CD14-positive monocyte (primary cell): ENCODE measurements around the gene PCDHB9. TPM values are rescaled to one million over a fixed set of nuclear protein-coding genes. Genes with fewer than 3 reads are reported as not detected.
"Not testable (repeated sequence)": the region's sequence is repeated elsewhere in the genome, so short reads cannot be mapped to it uniquely, and the experiment has no call there.

Source experiments
- DNase-seq, 3 donors: peaks; one replicate each; pipeline ENCODE4 v3.0.0-alpha.2; 2011 to 2022
- H2AFZ ChIP-seq: 2 replicates; pipeline ENCODE4 v1.6.0; 2012; ENCODE audit warnings: mild to moderate bottlenecking, low read depth, low read length, inconsistent platforms; ENCODE audit not compliant: insufficient read depth, poor library complexity, severe bottlenecking
- H3K27ac ChIP-seq, 2 donors: 1 replicate in 1 of 2; 2 replicates in 1 of 2; pipeline ENCODE4 v1.5.1; 2012 to 2013; ENCODE audit warnings: low read length in 2 of 2, control low read depth in 1 of 2, inconsistent platforms in 1 of 2, low read depth in 1 of 2, mild to moderate bottlenecking in 1 of 2
- H3K27me3 ChIP-seq, 2 donors: one replicate each; pipeline versions ENCODE4 v1.6.0 to v1.6.1; 2011 to 2013; ENCODE audit warnings: low read length in 2 of 2; ENCODE audit not compliant: control insufficient read depth in 2 of 2, insufficient read depth in 2 of 2
- H3K36me3 ChIP-seq, 2 donors: replicated peaks in 1 of 2; 1 replicate in 1 of 2; 2 replicates in 1 of 2; pipeline versions ENCODE4 v1.5.1 to v1.6.1; 2012 to 2013; ENCODE audit warnings: low read length in 2 of 2, control low read depth in 1 of 2, inconsistent platforms in 1 of 2, mild to moderate bottlenecking in 1 of 2; ENCODE audit not compliant: insufficient read depth in 2 of 2, control insufficient read depth in 1 of 2
- H3K4me1 ChIP-seq, 2 donors: 1 replicate in 1 of 2; 2 replicates in 1 of 2; pipeline versions ENCODE4 v1.5.1 to v1.6.1; 2012 to 2013; ENCODE audit warnings: low read length in 2 of 2, control low read depth in 1 of 2, inconsistent platforms in 1 of 2, mild to moderate bottlenecking in 1 of 2, moderate library complexity in 1 of 2; ENCODE audit not compliant: insufficient read depth in 2 of 2, control insufficient read depth in 1 of 2
- H3K4me2 ChIP-seq: replicated peaks from 2 replicates; pipeline ENCODE3; 2012; ENCODE audit warnings: low read length, moderate library complexity, mild to moderate bottlenecking; ENCODE audit not compliant: poor library complexity, severe bottlenecking; ENCODE audit errors: extremely low read depth
- H3K4me3 ChIP-seq, 3 experiments: fragments of 200-600 bp in 1 of 3; sonication (generic) in 1 of 3; replicated peaks in 1 of 3; 1 replicate in 2 of 3; 2 replicates in 1 of 3; pipeline ENCODE4 v1.5.1; 2011 to 2013; ENCODE audit warnings: low read length in 3 of 3, mild to moderate bottlenecking in 3 of 3, control low read depth in 2 of 3, low read depth in 2 of 3, inconsistent platforms in 1 of 3, moderate library complexity in 1 of 3
- H3K79me2 ChIP-seq: 2 replicates; pipeline ENCODE4 v1.6.0; 2012; ENCODE audit warnings: mild to moderate bottlenecking, control low read depth, inconsistent platforms, low read length, moderate library complexity; ENCODE audit not compliant: insufficient read depth
- H3K9ac ChIP-seq: 2 replicates; pipeline ENCODE4 v1.6.0; 2017; ENCODE audit warnings: low read length, mild to moderate bottlenecking; ENCODE audit not compliant: insufficient read depth, poor library complexity, severe bottlenecking
- H3K9me3 ChIP-seq, 2 donors: replicated peaks in 1 of 2; 1 replicate in 1 of 2; 2 replicates in 1 of 2; pipeline versions ENCODE4 v1.5.1 to v1.6.1; 2012 to 2013; ENCODE audit warnings: low read length in 2 of 2, control low read depth in 1 of 2; ENCODE audit not compliant: control insufficient read depth in 1 of 2, insufficient read depth in 1 of 2
- H4K20me1 ChIP-seq: 2 replicates; pipeline ENCODE4 v1.6.0; 2012; ENCODE audit warnings: mild to moderate bottlenecking, low read length, control low read depth, moderate library complexity; ENCODE audit not compliant: insufficient read depth
- H3K27ac Mint-ChIP-seq, 7 donors: one replicate each; pipeline ENCODE4 v1.8.0; 2020; ENCODE audit warnings: mild to moderate bottlenecking in 7 of 7, mixed read lengths in 7 of 7, moderate library complexity in 6 of 7, inconsistent platforms in 2 of 7
- H3K27me3 Mint-ChIP-seq, 3 donors: one replicate each; pipeline ENCODE4 v1.8.0; 2021 to 2022; ENCODE audit warnings: low read depth in 3 of 3, mild to moderate bottlenecking in 3 of 3, mixed read lengths in 3 of 3, moderate library complexity in 3 of 3, inconsistent platforms in 1 of 3
- H3K36me3 Mint-ChIP-seq, 2 donors: one replicate each; pipeline ENCODE4 v1.8.0; 2020; ENCODE audit warnings: mixed read lengths in 2 of 2, inconsistent platforms in 1 of 2, mild to moderate bottlenecking in 1 of 2
- H3K4me1 Mint-ChIP-seq: one replicate; pipeline ENCODE4 v1.8.0; 2020; ENCODE audit warnings: mild to moderate bottlenecking, mixed read lengths
- H3K4me3 Mint-ChIP-seq, 2 donors: one replicate each; pipeline ENCODE4 v1.8.0; 2020; ENCODE audit warnings: mild to moderate bottlenecking in 2 of 2, mixed read lengths in 2 of 2, moderate library complexity in 1 of 2
- H3K9me3 Mint-ChIP-seq, 7 donors: one replicate each; pipeline ENCODE4 v1.8.0; 2020 to 2022; ENCODE audit warnings: mixed read lengths in 7 of 7, mild to moderate bottlenecking in 6 of 7, moderate library complexity in 6 of 7, inconsistent platforms in 2 of 7
- WGBS: methylation state at CpG from one replicate; pipeline ENCODE4 v1.1.5; 2013; ENCODE audit warnings: missing lambda C conversion rate; ENCODE audit not compliant: insufficient coverage; 5-methylcytosine and 5-hydroxymethylcytosine counted together
- intact Hi-C, 2 donors: fragments of 100-400 bp; cut with micrococcal nuclease; formaldehyde crosslinking; loops; one replicate each; pipeline versions ENCODE4 v1.15.0 to v1.15.1; 2023
- polyA plus RNA-seq, 3 donors: library from polyadenylated mRNA; depleted of rRNA in 1 of 3; unstranded in 2 of 3; stranded (reverse) in 1 of 3; fragments of 300-500 nt in 2 of 3; fragments of >200 nt in 1 of 3; fragmentation: Illumina TruSeq in 2 of 3; gene quantifications; 1 replicate in 2 of 3; 2 replicates in 1 of 3; pipeline ENCODE4 v1.2.3, GENCODE V29; 2012 to 2021
- TF ChIP-seq, protein P1 (sequence below): fragments of 200-600 bp; IDR thresholded peaks from one replicate; pipeline ENCODE4 v1.8.0; 2022; ENCODE audit warnings: antibody characterized with exemption, mild to moderate bottlenecking

The PCDHB9 gene
- polyA plus RNA-seq, 3 donors, result not detected

DNA sequence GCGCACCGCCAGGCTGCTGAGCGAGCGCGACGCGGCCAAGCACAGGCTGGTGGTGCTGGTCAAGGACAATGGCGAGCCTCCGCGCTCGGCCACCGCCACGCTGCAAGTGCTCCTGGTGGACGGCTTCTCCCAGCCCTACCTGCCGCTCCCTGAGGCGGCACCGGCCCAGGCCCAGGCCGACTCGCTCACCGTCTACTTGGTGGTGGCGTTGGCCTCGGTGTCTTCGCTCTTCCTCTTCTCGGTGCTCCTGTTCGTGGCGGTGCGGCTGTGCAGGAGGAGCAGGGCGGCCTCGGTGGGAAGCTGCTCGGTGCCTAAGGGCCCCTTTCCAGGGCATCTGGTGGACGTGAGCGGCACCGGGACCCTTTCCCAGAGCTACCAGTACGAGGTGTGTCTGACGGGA is 14.7 kb downstream of the PCDHB9 start:
- Mint-ChIP-seq H3K9me3 (peaks cover 19 to 49% (median 38%) of the 10 kb centered on the region in 7 donors), H3K27me3 (peaks cover 12 to 22% (median 22%) of the 10 kb centered on the region in 3 donors)
- H3K36me3 Mint-ChIP-seq, H3K9ac ChIP-seq, H3K27ac ChIP-seq, H3K4me3 ChIP-seq, H3K36me3 ChIP-seq, DNase-seq, H3K27ac Mint-ChIP-seq, H3K27me3 ChIP-seq, H4K20me1 ChIP-seq, H3K4me3 Mint-ChIP-seq, H2AFZ ChIP-seq, H3K4me2 ChIP-seq, H3K79me2 ChIP-seq, intact Hi-C loops, H3K4me1 Mint-ChIP-seq, H3K4me1 ChIP-seq: not testable (repeated sequence)
- 40% methylated on average over 30 of the region's 35 CpGs for WGBS
- peaks cover 33 to 41% of the 10 kb centered on the region in 2 donors for H3K9me3 ChIP-seq

DNA sequence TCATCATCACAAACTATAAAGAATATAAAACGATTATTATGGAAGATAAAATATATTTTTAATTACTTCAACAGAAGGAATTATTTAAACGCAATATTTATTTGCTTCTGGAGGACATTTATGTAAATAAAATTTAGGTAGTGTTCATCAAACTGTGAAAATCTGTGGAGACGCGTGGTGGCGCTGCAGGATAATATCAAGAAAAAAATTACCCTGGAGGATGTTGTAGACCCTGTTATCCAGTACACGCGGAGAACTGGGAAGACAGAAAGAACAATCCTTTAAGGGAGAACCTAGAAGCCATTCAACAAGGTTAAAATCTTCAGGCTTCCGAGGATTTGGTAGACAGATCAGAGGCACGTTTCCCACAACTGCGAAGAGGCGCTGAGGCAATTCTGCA is 21.5 kb downstream of the PCDHB9 start, which contains the start of gene PCDHB12:
TSS of gene PCDHB12 (plus strand) at position 242 of the 400 bp plus-strand sequence. CDS start 189 bp downstream, outside the sequence.
- peaks cover 18 to 38% (median 27%) of the 10 kb centered on the region in 7 donors for H3K9me3 Mint-ChIP-seq
- Histone ChIP-seq H3K9ac (no peak within 1 kb of the TSS), H3K4me3 (no peak within 1 kb of the TSS), H4K20me1 (no peaks in the 10 kb centered on the region), H3K4me2 (no peak within 1 kb of the TSS), H2AFZ (no peak within 1 kb of the TSS), H3K27ac (no peak within 1 kb of the TSS), H3K79me2 (no peaks in the 10 kb centered on the region), H3K9me3 (peaks cover 23 to 39% of the 10 kb centered on the region in 2 donors), H3K4me1 (no peaks in the 10 kb centered on the region), H3K27me3 (peaks cover 4 to 29% of the 10 kb centered on the region in 2 donors), H3K36me3 (no peaks in the 10 kb centered on the region)
- DNase-seq, result no peak
- TF ChIP-seq, protein P1, sequence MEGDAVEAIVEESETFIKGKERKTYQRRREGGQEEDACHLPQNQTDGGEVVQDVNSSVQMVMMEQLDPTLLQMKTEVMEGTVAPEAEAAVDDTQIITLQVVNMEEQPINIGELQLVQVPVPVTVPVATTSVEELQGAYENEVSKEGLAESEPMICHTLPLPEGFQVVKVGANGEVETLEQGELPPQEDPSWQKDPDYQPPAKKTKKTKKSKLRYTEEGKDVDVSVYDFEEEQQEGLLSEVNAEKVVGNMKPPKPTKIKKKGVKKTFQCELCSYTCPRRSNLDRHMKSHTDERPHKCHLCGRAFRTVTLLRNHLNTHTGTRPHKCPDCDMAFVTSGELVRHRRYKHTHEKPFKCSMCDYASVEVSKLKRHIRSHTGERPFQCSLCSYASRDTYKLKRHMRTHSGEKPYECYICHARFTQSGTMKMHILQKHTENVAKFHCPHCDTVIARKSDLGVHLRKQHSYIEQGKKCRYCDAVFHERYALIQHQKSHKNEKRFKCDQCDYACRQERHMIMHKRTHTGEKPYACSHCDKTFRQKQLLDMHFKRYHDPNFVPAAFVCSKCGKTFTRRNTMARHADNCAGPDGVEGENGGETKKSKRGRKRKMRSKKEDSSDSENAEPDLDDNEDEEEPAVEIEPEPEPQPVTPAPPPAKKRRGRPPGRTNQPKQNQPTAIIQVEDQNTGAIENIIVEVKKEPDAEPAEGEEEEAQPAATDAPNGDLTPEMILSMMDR, result no peak
- peaks cover 12 to 36% (median 18%) of the 10 kb centered on the region in 3 donors for H3K27me3 Mint-ChIP-seq
- H3K27ac Mint-ChIP-seq, result peak within 1 kb of the TSS in 1 of 7 donors; percentile 9
- no peaks in the 10 kb centered on the region for H3K4me1 Mint-ChIP-seq
- intact Hi-C loops, result no loop called here
- 36% methylated on average over 7 of the region's 11 CpGs for WGBS
- H3K4me3 Mint-ChIP-seq, result no peak within 1 kb of the TSS
- peaks cover 0 to 4% of the 10 kb centered on the region in 2 donors for H3K36me3 Mint-ChIP-seq

DNA sequence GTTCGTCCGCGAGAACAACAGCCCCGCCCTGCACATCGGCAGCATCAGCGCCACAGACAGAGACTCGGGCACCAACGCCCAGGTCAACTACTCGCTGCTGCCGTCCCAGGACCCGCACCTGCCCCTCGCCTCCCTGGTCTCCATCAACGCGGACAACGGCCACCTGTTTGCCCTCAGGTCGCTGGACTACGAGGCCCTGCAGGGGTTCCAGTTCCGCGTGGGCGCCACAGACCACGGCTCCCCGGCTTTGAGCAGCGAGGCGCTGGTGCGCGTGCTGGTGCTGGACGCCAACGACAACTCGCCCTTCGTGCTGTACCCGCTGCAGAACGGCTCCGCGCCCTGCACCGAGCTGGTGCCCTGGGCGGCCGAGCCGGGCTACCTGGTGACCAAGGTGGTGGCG is 23.3 kb downstream of the PCDHB9 start:
- H3K27me3 Mint-ChIP-seq, result peaks cover 12 to 49% (median 32%) of the 10 kb centered on the region in 3 donors

DNA sequence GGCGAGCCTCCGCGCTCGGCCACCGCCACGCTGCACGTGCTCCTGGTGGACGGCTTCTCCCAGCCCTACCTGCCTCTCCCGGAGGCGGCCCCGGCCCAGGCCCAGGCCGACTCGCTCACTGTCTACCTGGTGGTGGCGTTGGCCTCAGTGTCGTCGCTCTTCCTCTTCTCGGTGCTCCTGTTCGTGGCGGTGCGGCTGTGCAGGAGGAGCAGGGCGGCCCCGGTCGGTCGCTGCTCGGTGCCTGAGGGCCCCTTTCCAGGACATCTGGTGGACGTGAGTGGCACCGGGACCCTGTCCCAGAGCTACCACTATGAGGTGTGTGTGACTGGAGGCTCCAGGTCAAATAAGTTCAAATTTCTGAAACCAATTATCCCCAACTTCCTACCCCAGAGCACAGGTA is 23.9 kb downstream of the PCDHB9 start:
- peaks cover 27 to 50% (median 39%) of the 10 kb centered on the region in 7 donors for H3K9me3 Mint-ChIP-seq
- peaks cover 12 to 52% (median 35%) of the 10 kb centered on the region in 3 donors for H3K27me3 Mint-ChIP-seq
- not testable (repeated sequence) for H3K27ac Mint-ChIP-seq

More for the DNA sequence above, 23.3 kb downstream of the PCDHB9 start:
- H3K79me2 ChIP-seq, intact Hi-C loops, H3K4me1 Mint-ChIP-seq, H3K4me1 ChIP-seq, H3K27ac Mint-ChIP-seq, H3K36me3 ChIP-seq, H3K9ac ChIP-seq, DNase-seq, H3K36me3 Mint-ChIP-seq, H4K20me1 ChIP-seq, H2AFZ ChIP-seq, H3K4me3 ChIP-seq, H3K4me2 ChIP-seq, H3K27ac ChIP-seq: not testable (repeated sequence)
- Histone ChIP-seq H3K9me3 (peaks cover 28 to 52% of the 10 kb centered on the region in 2 donors), H3K27me3 (peaks cover 4 to 32% of the 10 kb centered on the region in 2 donors)
- Mint-ChIP-seq H3K9me3 (peaks cover 25 to 49% (median 36%) of the 10 kb centered on the region in 7 donors), H3K4me3 (peak overlapping the region in 1 of 2 donors; percentile 64)
- WGBS, result 44% methylated on average over 23 of the region's 39 CpGs

More for the DNA sequence above, 23.9 kb downstream of the PCDHB9 start:
- WGBS, result 39% methylated on average over 9 of the region's 27 CpGs
- H3K4me2 ChIP-seq, H3K27ac ChIP-seq, intact Hi-C loops, DNase-seq, H3K4me3 ChIP-seq, H3K36me3 Mint-ChIP-seq, H3K4me1 ChIP-seq, H2AFZ ChIP-seq, H3K4me1 Mint-ChIP-seq, H3K9ac ChIP-seq, H3K79me2 ChIP-seq, H4K20me1 ChIP-seq, H3K36me3 ChIP-seq: not testable (repeated sequence)
- peak overlapping the region in 1 of 2 donors; percentile 74 for H3K4me3 Mint-ChIP-seq
- Histone ChIP-seq H3K27me3 (peaks cover 4 to 35% of the 10 kb centered on the region in 2 donors), H3K9me3 (peaks cover 32 to 56% of the 10 kb centered on the region in 2 donors)
